Amygdala (tissue), 56 donors: ENCODE measurements around the gene MEOX2.
A peak's percentile ranks its signal among the peaks of the same experiment; 100 is the strongest.

Source experiments
- DNase-seq, 56 donors: peaks; one replicate each; lab custom pipeline; 2025; lab: John Stamatoyannopoulos, UW

Gene MEOX2

DNA sequence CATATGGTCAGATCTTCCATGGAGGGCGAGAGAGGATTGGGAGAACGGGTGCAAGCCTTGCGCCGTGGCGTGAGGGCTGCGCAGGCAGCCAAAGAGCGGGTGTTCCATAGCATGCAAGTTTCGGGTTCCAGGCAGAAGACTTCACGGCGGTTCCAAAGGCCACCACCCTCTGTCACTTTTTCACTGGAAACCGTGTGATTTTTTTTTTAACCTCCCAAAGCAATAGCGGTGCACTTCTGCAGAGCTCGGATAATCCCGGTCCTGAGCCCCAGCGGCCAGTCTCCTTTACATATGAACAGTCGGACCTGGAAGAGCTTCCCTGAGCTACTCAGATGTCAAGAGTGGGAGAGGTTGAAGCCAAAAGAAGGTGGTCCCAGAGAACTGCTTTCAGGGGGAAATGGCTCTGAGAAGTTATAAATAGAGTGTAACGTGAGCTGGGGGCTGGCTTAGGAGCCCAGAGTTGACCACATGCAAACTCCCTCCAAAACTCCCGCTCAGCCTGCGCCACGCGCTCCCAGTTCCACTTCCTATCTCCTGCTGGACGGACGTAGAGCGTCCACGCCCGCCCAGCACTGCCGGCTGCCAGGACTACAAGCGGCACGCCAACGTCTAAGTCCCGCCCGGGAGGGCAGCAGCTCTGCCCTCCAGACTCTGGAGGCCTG lies at the start of gene MEOX2:
Gene MEOX2, minus strand, starts transcription at position 389 of the 662 bp plus-strand sequence. Its CDS starts 281 bp downstream, at position 108.
- DNase-seq, result peak in 5 of 56 donors; percentile 2 to 18 (median 7)

DNA sequence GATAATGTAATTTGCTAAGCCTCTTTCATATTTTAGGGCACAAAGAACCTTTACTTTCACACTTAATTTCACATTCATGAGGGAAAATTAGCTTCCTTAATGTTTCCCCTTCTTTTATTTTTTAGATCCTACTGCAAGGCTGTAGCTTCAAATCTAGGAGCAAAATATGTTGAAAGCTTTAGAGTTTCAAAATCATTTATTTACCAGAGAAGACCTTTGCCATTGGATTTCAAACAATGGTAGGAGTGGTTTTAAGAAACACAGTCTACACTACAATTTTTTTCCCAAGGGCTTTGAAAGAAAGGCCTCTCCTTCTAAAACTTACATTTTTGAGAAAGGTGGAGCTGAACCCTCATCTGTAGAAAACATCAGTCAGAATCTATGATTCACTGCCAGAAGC lies 43.3 kb upstream of the MEOX2 start:
- DNase-seq, result no peak

DNA sequence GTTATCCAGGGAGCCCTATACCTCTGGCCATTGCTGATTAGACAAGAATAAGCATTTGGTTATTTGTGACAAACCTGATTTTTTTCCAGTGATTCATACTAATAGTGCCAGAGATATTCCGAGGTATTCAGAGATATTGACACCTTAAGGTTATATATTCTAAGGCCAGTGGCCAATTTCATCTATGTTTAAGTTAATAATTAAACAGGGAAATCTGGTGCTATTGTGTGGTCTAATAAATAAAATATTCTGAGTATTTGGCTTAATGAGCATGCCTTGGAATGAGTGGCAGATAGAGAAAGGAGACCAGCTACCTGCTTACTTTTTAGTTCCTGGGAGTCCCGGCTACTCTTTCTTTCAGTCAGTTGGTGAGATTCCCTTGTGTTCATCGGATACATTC lies 38.6 kb upstream of the MEOX2 start:
- DNase-seq, result no peak

DNA sequence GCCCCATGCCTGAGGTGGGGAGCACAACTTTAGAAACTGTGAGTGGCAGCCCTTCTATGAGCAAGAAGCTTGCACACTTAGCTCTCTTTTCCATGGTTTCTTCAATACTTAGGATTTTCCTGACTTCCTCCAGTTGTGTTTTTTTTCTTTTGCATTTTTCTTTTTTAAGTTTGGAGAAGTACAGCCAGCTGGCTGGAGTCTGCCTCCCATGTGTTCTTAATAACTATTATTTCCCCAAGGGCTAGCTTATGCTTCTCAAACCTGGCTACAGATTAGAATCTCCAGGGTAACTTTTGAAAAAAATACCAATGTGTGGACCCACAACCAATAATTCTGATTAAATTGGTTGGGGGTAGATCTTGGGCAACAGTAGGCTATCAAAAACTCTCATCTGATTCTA lies 37.4 kb upstream of the MEOX2 start:
- DNase-seq, result no peak

DNA sequence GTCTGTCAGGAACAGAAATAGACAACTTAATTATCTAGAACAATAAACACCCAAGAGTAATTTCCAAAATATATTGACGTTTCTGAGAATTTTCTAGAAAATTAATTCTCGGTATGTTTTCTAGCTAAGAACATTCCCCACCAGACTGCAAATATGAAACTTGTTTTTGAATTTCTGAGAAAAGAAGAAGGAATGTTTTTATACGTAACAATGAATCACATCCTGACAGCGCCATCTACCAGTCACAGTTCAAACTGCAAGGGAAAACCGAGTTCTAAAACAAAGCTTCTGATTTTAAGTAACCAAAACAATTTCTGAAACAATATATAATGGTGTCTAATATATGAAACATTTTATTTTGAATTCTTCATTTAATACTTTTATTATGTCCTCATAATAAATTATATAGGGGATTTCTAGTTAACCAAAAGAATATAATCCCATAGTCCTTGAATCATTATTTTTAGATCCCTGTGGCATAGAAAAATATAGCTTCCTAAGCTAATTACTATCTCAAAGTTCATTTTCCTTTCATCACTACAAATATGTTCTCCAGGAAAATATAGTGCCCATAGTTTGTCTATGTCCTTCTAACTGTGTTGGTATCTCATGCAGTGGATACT lies 34.5 kb upstream of the MEOX2 start:
- DNase-seq, result peak in 9 of 56 donors; percentile 1 to 62 (median 9)

GRCh38 chr7:15719311-15719710 lies 32.8 kb upstream of the MEOX2 start:
- no peak for DNase-seq

- DNase-seq, result no peak
These were observed 29.0 kb upstream of the MEOX2 start for GRCh38 chr7:15715435-15715834.

DNA sequence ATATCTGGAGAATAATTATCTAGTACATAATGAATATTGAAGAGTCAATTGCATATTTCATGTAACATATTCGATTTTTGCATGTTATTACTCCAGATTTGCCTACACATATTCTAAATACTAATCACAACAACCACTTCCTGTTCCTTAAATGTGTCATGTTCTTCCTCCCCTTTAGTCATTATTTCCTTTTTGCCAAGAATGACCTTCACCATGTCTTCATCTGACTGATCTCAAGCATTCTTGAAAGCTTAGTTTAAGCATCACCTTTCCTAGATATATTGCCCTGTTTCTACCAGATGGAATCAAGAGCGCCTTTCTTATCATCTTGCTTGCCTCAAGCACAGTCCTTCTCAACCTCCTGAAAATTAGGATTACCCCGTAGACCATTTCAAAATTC lies 23.5 kb upstream of the MEOX2 start:
- no peak for DNase-seq

- no peak for DNase-seq
These were observed 21.1 kb upstream of the MEOX2 start for GRCh38 chr7:15707570-15707969.

DNA sequence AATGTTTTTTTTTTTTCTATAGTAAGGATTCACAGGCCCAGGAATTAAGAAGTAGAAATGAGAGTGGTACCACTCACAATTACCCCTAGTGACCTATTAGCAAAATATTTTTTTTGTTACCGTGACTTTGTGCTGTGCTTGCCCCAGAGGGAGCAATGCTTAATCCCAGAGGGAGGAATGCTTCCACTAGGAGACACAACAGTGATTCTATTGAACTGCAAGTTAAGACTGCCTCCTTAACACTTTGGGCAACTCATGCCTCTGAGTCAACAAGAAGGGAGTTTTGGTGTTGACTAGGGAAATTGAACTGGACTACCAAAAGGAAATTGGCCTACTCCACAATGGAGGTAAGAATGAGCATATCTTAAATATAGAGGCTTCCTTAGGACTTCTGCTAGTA lies 17.2 kb upstream of the MEOX2 start:
- DNase-seq, result no peak

DNA sequence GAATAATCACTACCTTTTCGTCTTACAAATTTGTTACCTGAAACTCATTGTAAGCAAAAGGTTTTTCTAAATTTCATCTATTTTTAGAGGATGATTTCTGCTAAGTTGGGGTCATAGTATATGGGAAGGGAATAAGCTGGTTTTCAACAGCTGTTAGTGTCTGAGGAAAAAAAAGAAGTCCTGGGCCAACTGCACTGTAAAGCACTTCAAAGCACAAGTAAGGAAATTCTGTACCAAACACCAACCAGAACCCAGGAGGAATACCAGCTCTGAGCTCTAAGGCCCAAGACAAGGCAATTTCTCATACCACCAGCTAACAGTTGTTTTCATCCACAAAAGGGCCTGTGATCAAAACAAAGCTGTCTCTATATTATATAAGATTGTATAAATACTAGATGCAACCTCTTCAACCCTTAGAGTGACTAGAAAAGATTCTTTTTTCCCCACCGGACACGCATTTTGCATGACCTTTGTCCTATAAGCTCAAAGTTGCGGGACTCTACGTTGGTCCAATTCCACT lies 6.1 kb upstream of the MEOX2 start:
- no peak for DNase-seq

DNA sequence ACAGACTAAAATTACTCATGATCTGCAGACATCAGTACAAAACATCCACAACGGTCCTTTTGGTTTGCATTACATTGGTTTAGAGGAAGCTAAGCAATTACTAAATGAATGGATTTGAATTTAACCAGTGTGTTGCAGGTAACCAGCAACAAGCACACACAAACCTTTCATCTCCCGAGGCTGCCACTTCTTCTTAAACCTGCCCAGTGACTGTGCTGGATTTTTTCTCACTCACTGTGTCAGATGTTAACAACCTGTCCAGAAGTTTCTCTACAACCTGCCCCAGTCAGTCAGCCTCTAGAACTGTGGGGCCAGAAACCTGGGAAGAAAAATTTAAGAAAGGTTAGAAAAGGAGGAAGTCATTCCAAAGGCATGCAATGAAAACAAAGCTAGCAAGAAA lies 2.4 kb upstream of the MEOX2 start:
- no peak for DNase-seq

GRCh38 chr7:15688279-15688626 lies 1.8 kb upstream of the MEOX2 start:
- no peak for DNase-seq

GRCh38 chr7:15687546-15688278 lies 1.2 kb upstream of the MEOX2 start:
- peak in 5 of 56 donors; percentile 6 to 19 (median 9) for DNase-seq

GRCh38 chr7:15686957-15687545 lies 568 bp upstream of the MEOX2 start:
- no peak for DNase-seq

- DNase-seq, result peak in 2 of 56 donors; percentile 4 to 13
These were observed 857 bp downstream of the MEOX2 start for GRCh38 chr7:15685358-15686294.

DNA sequence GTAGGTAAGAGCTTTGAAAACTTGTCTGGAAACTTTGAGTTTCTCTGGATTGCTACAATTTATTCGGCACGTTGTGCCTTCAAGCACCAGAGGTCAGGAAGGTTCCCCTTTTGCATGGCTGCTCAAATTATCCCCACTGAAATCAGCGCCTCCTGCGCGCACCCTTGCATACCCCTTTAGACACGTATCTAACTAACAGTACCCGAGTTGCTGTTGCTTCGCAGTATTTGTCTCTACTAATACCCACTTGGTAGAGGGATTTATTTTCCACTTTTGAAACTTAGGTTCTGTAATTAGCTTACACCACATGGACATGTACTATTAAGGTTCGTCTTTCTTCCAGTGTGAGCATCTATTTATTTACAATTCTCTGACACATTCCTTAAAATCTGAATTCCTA lies 1.6 kb downstream of the MEOX2 start:
- no peak for DNase-seq

DNA sequence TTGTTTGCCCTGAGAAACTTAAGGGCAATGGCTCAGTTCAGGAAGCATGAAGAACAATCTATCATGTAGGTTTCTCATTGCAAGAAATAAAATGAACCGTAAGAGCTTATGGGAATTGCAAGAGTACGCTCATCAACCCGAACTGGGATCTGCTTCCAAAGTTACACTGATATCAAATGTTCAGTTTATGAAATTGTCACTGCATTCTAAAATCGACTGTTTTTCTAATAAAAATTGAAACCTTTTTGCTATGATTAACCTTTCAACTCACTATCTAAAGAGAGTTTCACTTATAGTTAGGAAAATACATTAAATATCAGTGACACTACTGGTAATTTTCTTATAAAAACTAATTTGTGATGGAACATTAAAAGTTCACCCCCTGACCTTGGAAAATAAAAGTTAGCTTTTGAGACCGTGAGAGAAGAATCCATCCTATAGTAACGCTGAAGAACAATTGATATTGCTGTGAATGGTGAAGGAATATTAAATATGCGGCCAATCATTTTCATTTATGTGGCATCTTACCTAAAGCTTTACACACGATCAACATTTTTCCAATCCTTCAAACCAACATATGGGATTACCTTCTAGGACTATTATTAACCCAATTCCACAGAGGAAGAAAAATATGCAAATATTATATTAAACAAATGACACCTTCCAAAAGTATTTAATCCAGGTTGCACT lies 2.2 kb downstream of the MEOX2 start:
- no peak for DNase-seq

GRCh38 chr7:15682751-15683245 lies 3.7 kb downstream of the MEOX2 start:
- DNase-seq, result no peak
